ENCODE results near the gene LTO1.
A peak's percentile ranks its signal among the peaks of the same experiment; 100 is the strongest.

LTO1 gene

GRCh38 chr11:69664103-69664775, 10.9 kb downstream of the LTO1 start:
- TF ChIP-seq POLR2A (IDR thresholded peaks at IDR 0.05; ENCODE audit: extremely low read depth, insufficient read length) (no peak), MAX (IDR thresholded peaks at IDR 0.05; ENCODE audit: low read depth, low read length) (no peak), CTCF (IDR thresholded peaks at IDR 0.05; ENCODE audit: low read depth, low read length) (no peak), MYC (IDR thresholded peaks at IDR 0.05; ENCODE audit: low read depth, low read length) (no peak)
- DNase-seq (ENCODE audit: low read depth): no peak
- no peak overlapping the region for H3K4me3 ChIP-seq (ENCODE audit: low read depth, low read length)

- TF ChIP-seq MAX (IDR thresholded peaks at IDR 0.05; ENCODE audit: low read depth, low read length) (no peak), CTCF (IDR thresholded peaks at IDR 0.05; ENCODE audit: low read depth, low read length) (no peak), POLR2A (IDR thresholded peaks at IDR 0.05; ENCODE audit: extremely low read depth, insufficient read length) (no peak), MYC (IDR thresholded peaks at IDR 0.05; ENCODE audit: low read depth, low read length) (no peak)
- H3K4me3 ChIP-seq (ENCODE audit: low read depth, low read length): no peak overlapping the region
- no peak for DNase-seq (ENCODE audit: low read depth)
These were observed 11.8 kb downstream of the LTO1 start for GRCh38 chr11:69663326-69663725.

GRCh38 chr11:69662806-69663205, 12.3 kb downstream of the LTO1 start:
- no peak for DNase-seq (ENCODE audit: low read depth)
- no peak overlapping the region for H3K4me3 ChIP-seq (ENCODE audit: low read depth, low read length)
- TF ChIP-seq CTCF (IDR thresholded peaks at IDR 0.05; ENCODE audit: low read depth, low read length) (no peak), POLR2A (IDR thresholded peaks at IDR 0.05; ENCODE audit: extremely low read depth, insufficient read length) (no peak), MAX (IDR thresholded peaks at IDR 0.05; ENCODE audit: low read depth, low read length) (no peak), MYC (IDR thresholded peaks at IDR 0.05; ENCODE audit: low read depth, low read length) (no peak)

- H3K4me3 ChIP-seq (ENCODE audit: low read depth, low read length): no peak overlapping the region
- TF ChIP-seq CTCF (IDR thresholded peaks at IDR 0.05; ENCODE audit: low read depth, low read length): peak; percentile 28
- TF ChIP-seq POLR2A (IDR thresholded peaks at IDR 0.05; ENCODE audit: extremely low read depth, insufficient read length): no peak
- no peak for DNase-seq (ENCODE audit: low read depth)
These were observed 13.0 kb downstream of the LTO1 start for GRCh38 chr11:69662021-69662698.

GRCh38 chr11:69661413-69661715, 13.8 kb downstream of the LTO1 start:
- no peak for DNase-seq (ENCODE audit: low read depth)
- TF ChIP-seq MYC (IDR thresholded peaks at IDR 0.05; ENCODE audit: low read depth, low read length) (no peak), CTCF (IDR thresholded peaks at IDR 0.05; ENCODE audit: low read depth, low read length) (no peak), POLR2A (IDR thresholded peaks at IDR 0.05; ENCODE audit: extremely low read depth, insufficient read length) (no peak), MAX (IDR thresholded peaks at IDR 0.05; ENCODE audit: low read depth, low read length) (no peak)
- no peak overlapping the region for H3K4me3 ChIP-seq (ENCODE audit: low read depth, low read length)
